HCT116 (cell line): Measurements from ENCODE around the gene TBX4. TPM values are rescaled to one million over a fixed set of nuclear protein-coding genes. Genes with fewer than 3 reads are reported as not detected.

ENCODE experiments used
- ATAC-seq: fragments of 200-7000 bp; cut with Tn5 transposase; 2 replicates; pipeline ENCODE4 v1.9.1; 2020; ENCODE audit warnings: mild to moderate bottlenecking, moderate library complexity
- BruUV-seq: library from RNA; stranded (reverse); fragments of 400-500 nt; replicated peaks from 2 replicates; lab custom pipeline; 2021; lab: Mats Ljungman, UMichigan
- CTCF ChIA-PET: fragments of 300-600 bp; sonication (Branson Sonifier 250); formaldehyde crosslinking; loops from one replicate; lab custom pipeline; 2021; ENCODE audit warnings: antibody characterized with exemption; lab: Charles Lee
- POLR2A ChIA-PET: fragments of 300-600, 350-600 bp; sonication (Branson Sonifier 250); formaldehyde crosslinking; loops from one replicate; lab custom pipeline; 2021; ENCODE audit warnings: antibody characterized with exemption; lab: Charles Lee
- RAD21 ChIA-PET, 2 experiments: fragments of 300-600 bp; sonication (Branson Sonifier 250); formaldehyde crosslinking; loops; one replicate each; lab custom pipeline; 2023; ENCODE audit warnings: low total read pairs in 2 of 2; ENCODE audit not compliant: uncharacterized antibody in 2 of 2, unreplicated experiment in 2 of 2, low non-redundant PET in 1 of 2; lab: Charles Lee
- DNase-seq: peaks from one replicate; pipeline ENCODE4 v3.0.0-alpha.2; 2010; ENCODE audit warnings: low read depth, low spot score
- H2AFZ ChIP-seq: fragments of 200-600 bp; shearing (Covaris generic), sonication (generic); 2 replicates; pipeline ENCODE4 v1.6.1; 2017; ENCODE audit warnings: low read depth, mixed run types, mixed read lengths, antibody characterized with exemption, low read length; ENCODE audit not compliant: poor library complexity, severe bottlenecking
- H3K27ac ChIP-seq: 2 replicates; pipeline ENCODE4 v1.5.1; 2012; ENCODE audit warnings: low read depth, low read length
- H3K27me3 ChIP-seq: fragments of 200-600 bp; sonication (generic); 2 replicates; pipeline ENCODE4 v1.6.1; 2016; ENCODE audit warnings: mixed run types, low read length, mixed read lengths; ENCODE audit not compliant: insufficient read depth
- H3K36me3 ChIP-seq, 2 experiments: fragments of 200-500 bp in 1 of 2; fragments of 200-600 bp in 1 of 2; sonication (Bioruptor generic) in 1 of 2; sonication (generic) in 1 of 2; 2 replicates each; pipeline versions ENCODE4 v1.5.1 to v1.6.1; 2014 to 2016; ENCODE audit warnings: low read length in 2 of 2, inconsistent platforms in 1 of 2, mixed read lengths in 1 of 2, mixed run types in 1 of 2; ENCODE audit not compliant: insufficient read depth in 2 of 2, control insufficient read depth in 1 of 2
- H3K4me1 ChIP-seq, 2 experiments: fragments of 200-600 bp in 1 of 2; sonication (generic) in 1 of 2; 2 replicates each; pipeline versions ENCODE4 v1.5.1 to v1.6.1; 2012 to 2017; ENCODE audit warnings: low read length in 2 of 2, inconsistent platforms in 1 of 2, mild to moderate bottlenecking in 1 of 2, mixed read lengths in 1 of 2, mixed run types in 1 of 2, moderate library complexity in 1 of 2; ENCODE audit not compliant: insufficient read depth in 2 of 2, control insufficient read depth in 1 of 2
- H3K4me2 ChIP-seq: fragments of 200-600 bp; sonication (generic); 2 replicates; pipeline ENCODE4 v1.6.1; 2017; ENCODE audit warnings: mixed run types, low read length, mixed read lengths
- H3K4me3 ChIP-seq, 2 experiments: fragments of 200-600 bp in 1 of 2; sonication (generic) in 1 of 2; replicated peaks in 1 of 2; 2 replicates each; pipeline ENCODE4 v1.5.1; 2011 to 2016; ENCODE audit warnings: low read length in 2 of 2, control low read depth in 1 of 2, low read depth in 1 of 2, mild to moderate bottlenecking in 1 of 2, mixed read lengths in 1 of 2, mixed run types in 1 of 2
- H3K79me2 ChIP-seq: fragments of 200-600 bp; sonication (generic); 2 replicates; pipeline ENCODE4 v1.6.1; 2017; ENCODE audit warnings: mild to moderate bottlenecking, mixed run types, low read length, moderate library complexity, mixed read lengths; ENCODE audit not compliant: insufficient read depth
- H3K9ac ChIP-seq: fragments of 200-600 bp; sonication (generic); 2 replicates; pipeline ENCODE4 v1.6.1; 2016; ENCODE audit warnings: low read length, mixed read lengths
- H3K9me2 ChIP-seq: fragments of 200-600 bp; sonication (generic), shearing (Covaris generic); 2 replicates; pipeline ENCODE4 v1.6.1; 2017; ENCODE audit warnings: mixed run types, mild to moderate bottlenecking, moderate library complexity; ENCODE audit not compliant: insufficient read depth
- H3K9me3 ChIP-seq, 2 experiments: fragments of 200-500 bp in 1 of 2; fragments of 200-600 bp in 1 of 2; sonication (Bioruptor generic) in 1 of 2; sonication (generic) in 1 of 2; 2 replicates each; pipeline ENCODE4 v1.6.1; 2014 to 2017; ENCODE audit warnings: low read length in 2 of 2, mixed read lengths in 2 of 2, inconsistent platforms in 1 of 2, low read depth in 1 of 2, mild to moderate bottlenecking in 1 of 2, mixed run types in 1 of 2, moderate library complexity in 1 of 2; ENCODE audit not compliant: control insufficient read depth in 1 of 2, insufficient read depth in 1 of 2
- H4K20me1 ChIP-seq: fragments of 200-600 bp; sonication (generic), shearing (Covaris generic); 2 replicates; pipeline ENCODE4 v1.6.1; 2017; ENCODE audit warnings: mixed run types, mild to moderate bottlenecking, moderate library complexity; ENCODE audit not compliant: insufficient read depth
- CBX3 ChIP-seq: IDR thresholded peaks from 2 replicates; pipeline ENCODE4 v1.6.1; 2012; ENCODE audit warnings: low read depth
- ELF1 ChIP-seq: IDR thresholded peaks from 2 replicates; pipeline ENCODE4 v1.6.1; 2012; ENCODE audit warnings: low read depth, borderline replicate concordance
- FOSL1 ChIP-seq: IDR thresholded peaks from 2 replicates; pipeline ENCODE4 v1.6.1; 2012; ENCODE audit warnings: low read depth
- RAD21 ChIP-seq: IDR thresholded peaks from 2 replicates; pipeline ENCODE4 v1.6.1; 2012; ENCODE audit warnings: low read depth, mild to moderate bottlenecking
- SIN3A ChIP-seq: IDR thresholded peaks from 2 replicates; pipeline ENCODE4 v1.6.1; 2012; ENCODE audit warnings: low read depth
- SRF ChIP-seq: IDR thresholded peaks from 2 replicates; pipeline ENCODE4 v1.6.1; 2012; ENCODE audit warnings: low read depth
- ZFX ChIP-seq: fragments of 450-650 bp; IDR thresholded peaks from 2 replicates; pipeline ENCODE4 v1.6.1; 2017
- intact Hi-C: fragments of 100-400 bp; cut with micrococcal nuclease; formaldehyde crosslinking; loops from 2 replicates; pipeline ENCODE4 v1.10.0; 2022
- total RNA-seq: library from RNA; stranded (reverse); gene quantifications from one replicate; pipeline ENCODE4 v1.2.1, GENCODE V29; 2021; ENCODE audit not compliant: unreplicated experiment
- TF ChIP-seq, protein P1 (sequence below): IDR thresholded peaks from 2 replicates; pipeline ENCODE4 v1.6.1; 2012
- TF ChIP-seq, protein P2 (sequence below): IDR thresholded peaks from 2 replicates; pipeline ENCODE4 v1.6.1; 2011; ENCODE audit warnings: mild to moderate bottlenecking, low read length, moderate library complexity; ENCODE audit not compliant: insufficient replicate concordance; ENCODE audit errors: extremely low read depth

The TBX4 gene
- total RNA-seq, 1 experiment from 2014 or later = 0.27 TPM

DNA sequence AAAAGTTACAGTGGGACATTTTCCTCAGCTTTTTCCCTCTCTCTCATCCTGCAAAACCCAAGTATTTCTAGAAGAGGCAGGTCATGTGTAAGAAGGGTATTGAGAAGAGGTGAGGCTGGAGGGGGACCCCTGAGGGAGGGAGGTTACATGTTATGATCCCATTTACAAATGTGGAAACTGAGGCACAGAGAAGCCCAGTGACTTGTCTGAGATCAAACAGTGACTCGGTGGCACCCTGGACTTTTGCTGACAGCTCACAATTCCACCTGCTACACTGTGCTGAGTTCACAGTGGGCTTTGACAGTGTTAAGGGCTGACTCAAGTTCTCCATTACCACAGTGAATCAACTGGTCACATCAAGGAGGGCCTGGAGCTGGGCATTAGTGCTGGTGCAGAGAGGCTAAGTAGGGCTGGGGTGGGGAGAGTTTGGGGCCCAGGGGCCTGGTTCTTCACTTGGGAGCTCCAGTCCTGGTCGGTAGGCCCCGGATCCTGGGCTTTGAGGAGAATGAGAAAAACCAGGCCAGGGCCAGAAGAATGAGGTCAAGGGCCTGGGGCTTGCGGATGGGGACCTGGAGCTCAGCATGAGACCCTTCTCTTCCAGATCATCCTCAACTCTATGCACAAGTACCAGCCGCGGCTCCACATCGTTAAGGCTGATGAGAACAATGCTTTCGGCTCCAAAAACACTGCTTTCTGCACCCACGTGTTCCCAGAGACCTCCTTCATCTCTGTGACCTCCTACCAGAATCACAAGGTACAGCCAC, 26.0 kb downstream of the TBX4 start:
- H3K9ac ChIP-seq = no peak overlapping the region
- TF ChIP-seq SRF (no peak), ZFX (no peak), CBX3 (no peak), ELF1 (no peak), FOSL1 (no peak), SIN3A (no peak), RAD21 (no peak)
- TF ChIP-seq, protein P1, sequence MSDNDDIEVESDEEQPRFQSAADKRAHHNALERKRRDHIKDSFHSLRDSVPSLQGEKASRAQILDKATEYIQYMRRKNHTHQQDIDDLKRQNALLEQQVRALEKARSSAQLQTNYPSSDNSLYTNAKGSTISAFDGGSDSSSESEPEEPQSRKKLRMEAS = no peak
- TF ChIP-seq, protein P2, sequence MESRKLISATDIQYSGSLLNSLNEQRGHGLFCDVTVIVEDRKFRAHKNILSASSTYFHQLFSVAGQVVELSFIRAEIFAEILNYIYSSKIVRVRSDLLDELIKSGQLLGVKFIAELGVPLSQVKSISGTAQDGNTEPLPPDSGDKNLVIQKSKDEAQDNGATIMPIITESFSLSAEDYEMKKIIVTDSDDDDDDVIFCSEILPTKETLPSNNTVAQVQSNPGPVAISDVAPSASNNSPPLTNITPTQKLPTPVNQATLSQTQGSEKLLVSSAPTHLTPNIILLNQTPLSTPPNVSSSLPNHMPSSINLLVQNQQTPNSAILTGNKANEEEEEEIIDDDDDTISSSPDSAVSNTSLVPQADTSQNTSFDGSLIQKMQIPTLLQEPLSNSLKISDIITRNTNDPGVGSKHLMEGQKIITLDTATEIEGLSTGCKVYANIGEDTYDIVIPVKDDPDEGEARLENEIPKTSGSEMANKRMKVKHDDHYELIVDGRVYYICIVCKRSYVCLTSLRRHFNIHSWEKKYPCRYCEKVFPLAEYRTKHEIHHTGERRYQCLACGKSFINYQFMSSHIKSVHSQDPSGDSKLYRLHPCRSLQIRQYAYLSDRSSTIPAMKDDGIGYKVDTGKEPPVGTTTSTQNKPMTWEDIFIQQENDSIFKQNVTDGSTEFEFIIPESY = no peak
- H3K27me3 ChIP-seq = no peaks in the 10 kb centered on the region
- H3K36me3 ChIP-seq = no peaks in the 10 kb centered on the region
- H3K27ac ChIP-seq = no peak overlapping the region
- ChIA-PET POLR2A (interaction anchor here (1.3 kb wide), 1 partner anchor 10 kb away, joined by 3 read pairs; no protein-coding TSS in a partner anchor), RAD21 (no interaction called here), CTCF (no interaction called here)
- ATAC-seq = no peak
- H4K20me1 ChIP-seq = no peaks in the 10 kb centered on the region
- no peaks in the 10 kb centered on the region for H3K79me2 ChIP-seq
- peaks cover 0 to 19% of the 10 kb centered on the region in 2 experiments; a peak in 2 of 4 replicates for H3K4me1 ChIP-seq
- no peak overlapping the region for H2AFZ ChIP-seq
- DNase-seq = no peak
- no peak overlapping the region for H3K4me2 ChIP-seq
- BruUV-seq = no TSS peak
- no peaks in the 10 kb centered on the region for H3K9me2 ChIP-seq
- intact Hi-C loops = no loop called here
- H3K4me3 ChIP-seq = no peak overlapping the region
- no peaks in the 10 kb centered on the region for H3K9me3 ChIP-seq
